Gastrocnemius medialis (tissue), 4 donors: Measurements from ENCODE around the gene UNC5CL. TPM values are rescaled to one million over a fixed set of nuclear protein-coding genes. Genes with fewer than 3 reads are reported as not detected.

Experiments used
- ATAC-seq, 2 donors: fragments of 150-250 bp; one replicate each; pipeline ENCODE4 v1.9.1; 2016
- DNase-seq, 2 donors: peaks; one replicate each; pipeline ENCODE4 v3.0.0-alpha.2; 2019
- H3K27ac ChIP-seq, 4 donors: fragments of 200-600 bp; sonication (generic); 1 replicate in 1 of 4; 2 replicates in 3 of 4; pipeline ENCODE4 v1.5.1; 2016 to 2018; ENCODE audit warnings: mild to moderate bottlenecking in 2 of 4, moderate library complexity in 1 of 4
- H3K27me3 ChIP-seq, 3 donors: fragments of 200-600 bp; sonication (generic) in 2 of 3; 1 replicate in 1 of 3; 2 replicates in 2 of 3; pipeline versions ENCODE4 v1.5.1 to v1.6.0; 2016 to 2019; ENCODE audit warnings: mild to moderate bottlenecking in 1 of 3, moderate library complexity in 1 of 3
- H3K36me3 ChIP-seq, 2 donors: fragments of 200-600 bp; sonication (generic) in 1 of 2; one replicate each; pipeline ENCODE4 v1.5.1; 2017 to 2018
- H3K4me1 ChIP-seq, 2 donors: fragments of 200-600 bp; sonication (generic) in 1 of 2; one replicate each; pipeline ENCODE4 v1.5.1; 2016 to 2017; ENCODE audit warnings: mild to moderate bottlenecking in 2 of 2
- H3K4me3 ChIP-seq, 4 donors: fragments of 200-600 bp; sonication (generic) in 3 of 4; 1 replicate in 1 of 4; 2 replicates in 3 of 4; pipeline ENCODE4 v1.5.1; 2016 to 2019; ENCODE audit warnings: mild to moderate bottlenecking in 2 of 4
- H3K9me3 ChIP-seq, 3 donors: fragments of 200-600 bp; sonication (generic) in 2 of 3; 1 replicate in 1 of 3; 2 replicates in 2 of 3; pipeline ENCODE4 v1.5.1; 2016 to 2019
- POLR2A ChIP-seq, 2 donors: fragments of 450-650 bp; IDR thresholded peaks; one replicate each; pipeline ENCODE4 v1.6.1; 2017; ENCODE audit warnings: antibody characterized with exemption in 2 of 2, mild to moderate bottlenecking in 2 of 2, moderate library complexity in 2 of 2
- in situ Hi-C, 4 donors: fragments of 200-750 bp; cut with MboI; loops; one replicate each; pipeline versions ENCODE4 v1.15.0 to v1.8.0; 2017; ENCODE audit warnings: low sequenced_read_pairs in 4 of 4
- intact Hi-C: fragments of 100-400 bp; cut with DNase I; formaldehyde crosslinking; loops from one replicate; pipeline ENCODE4 v1.15.1; 2023; ENCODE audit warnings: low total_unique reads
- total RNA-seq, 4 donors: library from RNA; depleted of rRNA; stranded (reverse); fragments of >200 nt; gene quantifications; one replicate each; pipeline versions ENCODE4 v1.1.0 to v1.2.3, GENCODE V29; 2016
- TF ChIP-seq, protein P1 (sequence below), 5 experiments: fragments of 450-650 bp in 3 of 5; fragments of 200-600 bp in 2 of 5; sonication (generic) in 2 of 5; IDR thresholded peaks in 4 of 5; conservative IDR thresholded peaks in 1 of 5; 1 replicate in 4 of 5; 2 replicates in 1 of 5; pipeline ENCODE4 v1.5.1; 2016 to 2019; ENCODE audit warnings: antibody characterized with exemption in 5 of 5, mild to moderate bottlenecking in 3 of 5, moderate library complexity in 3 of 5

Gene UNC5CL
- total RNA-seq, 4 donors from 2014 or later: 0.20 to 0.52 (median 0.29) TPM

- intact Hi-C loops (no loop called here), in situ Hi-C loops (no loop called here)
- no peaks in the 10 kb centered on the region for H3K27me3 ChIP-seq
- no peak for ATAC-seq
- no peak for TF ChIP-seq POLR2A (IDR thresholded peaks at IDR 0.05)
- TF ChIP-seq, protein P1, sequence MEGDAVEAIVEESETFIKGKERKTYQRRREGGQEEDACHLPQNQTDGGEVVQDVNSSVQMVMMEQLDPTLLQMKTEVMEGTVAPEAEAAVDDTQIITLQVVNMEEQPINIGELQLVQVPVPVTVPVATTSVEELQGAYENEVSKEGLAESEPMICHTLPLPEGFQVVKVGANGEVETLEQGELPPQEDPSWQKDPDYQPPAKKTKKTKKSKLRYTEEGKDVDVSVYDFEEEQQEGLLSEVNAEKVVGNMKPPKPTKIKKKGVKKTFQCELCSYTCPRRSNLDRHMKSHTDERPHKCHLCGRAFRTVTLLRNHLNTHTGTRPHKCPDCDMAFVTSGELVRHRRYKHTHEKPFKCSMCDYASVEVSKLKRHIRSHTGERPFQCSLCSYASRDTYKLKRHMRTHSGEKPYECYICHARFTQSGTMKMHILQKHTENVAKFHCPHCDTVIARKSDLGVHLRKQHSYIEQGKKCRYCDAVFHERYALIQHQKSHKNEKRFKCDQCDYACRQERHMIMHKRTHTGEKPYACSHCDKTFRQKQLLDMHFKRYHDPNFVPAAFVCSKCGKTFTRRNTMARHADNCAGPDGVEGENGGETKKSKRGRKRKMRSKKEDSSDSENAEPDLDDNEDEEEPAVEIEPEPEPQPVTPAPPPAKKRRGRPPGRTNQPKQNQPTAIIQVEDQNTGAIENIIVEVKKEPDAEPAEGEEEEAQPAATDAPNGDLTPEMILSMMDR (IDR thresholded peaks at IDR 0.05 in 4 of 5, conservative IDR thresholded peaks at IDR 0.05 in 1 of 5): no peak
- H3K4me3 ChIP-seq: no peak overlapping the region
- H3K9me3 ChIP-seq: no peaks in the 10 kb centered on the region
- H3K27ac ChIP-seq: no peak overlapping the region
- H3K4me1 ChIP-seq: no peaks in the 10 kb centered on the region
- no peaks in the 10 kb centered on the region for H3K36me3 ChIP-seq
- DNase-seq: no peak
Observed at GRCh38 chr6:40983752-40984151, 55.3 kb downstream of the UNC5CL start.

DNA sequence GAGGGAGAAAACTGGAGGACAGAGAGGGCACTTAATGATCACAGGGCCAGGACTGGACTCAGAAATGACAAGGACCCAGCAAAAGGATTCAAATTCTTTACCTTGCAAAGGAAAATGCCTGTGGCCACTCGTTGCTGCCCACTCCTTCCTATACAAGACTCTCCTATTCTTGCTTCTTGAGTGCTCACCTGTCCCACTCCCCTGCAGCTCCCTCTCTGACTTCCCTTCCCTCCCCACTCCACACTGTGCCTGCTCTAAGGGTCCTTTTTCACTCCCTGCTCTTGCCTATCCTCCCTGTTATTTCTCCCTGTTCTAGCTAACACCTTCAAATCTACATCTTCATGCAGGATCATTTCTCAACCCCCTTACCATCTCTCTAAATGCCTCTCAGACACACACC, 56.1 kb downstream of the UNC5CL start:
- H3K27ac ChIP-seq: no peak overlapping the region
- H3K4me1 ChIP-seq: no peaks in the 10 kb centered on the region
- no peaks in the 10 kb centered on the region for H3K36me3 ChIP-seq
- DNase-seq (no peak), ATAC-seq (no peak)
- no peak for TF ChIP-seq POLR2A (IDR thresholded peaks at IDR 0.05)
- TF ChIP-seq, protein P1 (IDR thresholded peaks at IDR 0.05 in 4 of 5, conservative IDR thresholded peaks at IDR 0.05 in 1 of 5): no peak
- no peaks in the 10 kb centered on the region for H3K27me3 ChIP-seq
- no peak overlapping the region for H3K4me3 ChIP-seq
- in situ Hi-C loops: no loop called here
- no peaks in the 10 kb centered on the region for H3K9me3 ChIP-seq
- intact Hi-C loops: no loop called here

DNA sequence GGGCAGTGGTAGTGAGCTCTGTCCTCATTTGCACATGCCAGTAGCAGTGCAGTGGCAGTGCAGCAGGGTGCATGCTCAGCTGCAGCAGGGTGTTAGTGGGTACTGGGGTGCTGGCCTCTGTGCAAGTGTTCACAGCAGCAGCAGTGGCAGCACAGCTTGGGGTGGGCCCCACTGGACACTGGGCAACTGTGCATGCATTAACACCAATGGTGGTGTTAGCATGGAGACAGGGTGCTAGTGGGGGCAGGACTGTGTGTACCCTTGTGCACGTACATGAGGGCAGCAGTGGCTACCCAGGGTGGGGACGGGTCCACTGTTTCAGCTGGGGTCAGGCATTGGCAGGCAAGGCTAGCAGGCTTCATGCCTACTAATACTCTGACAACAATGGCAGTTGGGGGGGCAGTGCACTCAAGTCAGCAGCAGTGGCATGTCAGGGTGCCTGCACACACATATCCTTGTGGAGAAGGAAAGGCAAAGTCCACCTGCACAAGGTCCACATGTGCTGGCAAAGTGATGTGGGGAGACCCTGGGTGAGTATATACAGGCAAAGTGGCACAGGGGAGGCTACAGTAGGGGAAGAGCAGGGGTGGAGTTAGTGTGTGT, 60.2 kb downstream of the UNC5CL start:
- in situ Hi-C loops: no loop called here
- Histone ChIP-seq H3K27me3 (no peaks in the 10 kb centered on the region), H3K27ac (no peak overlapping the region), H3K9me3 (no peaks in the 10 kb centered on the region), H3K36me3 (no peaks in the 10 kb centered on the region), H3K4me1 (no peaks in the 10 kb centered on the region), H3K4me3 (no peak overlapping the region)
- DNase-seq: no peak
- TF ChIP-seq, protein P1 (IDR thresholded peaks at IDR 0.05 in 4 of 5, conservative IDR thresholded peaks at IDR 0.05 in 1 of 5): no peak
- TF ChIP-seq POLR2A (IDR thresholded peaks at IDR 0.05): no peak
- intact Hi-C loops: no loop called here
- no peak for ATAC-seq

- Histone ChIP-seq H3K4me3 (no peak overlapping the region), H3K4me1 (no peaks in the 10 kb centered on the region), H3K36me3 (no peaks in the 10 kb centered on the region), H3K27ac (no peak overlapping the region), H3K27me3 (no peaks in the 10 kb centered on the region), H3K9me3 (no peaks in the 10 kb centered on the region)
- intact Hi-C loops: no loop called here
- ATAC-seq (no peak), DNase-seq (no peak)
- in situ Hi-C loops: no loop called here
- TF ChIP-seq, protein P1 (IDR thresholded peaks at IDR 0.05 in 4 of 5, conservative IDR thresholded peaks at IDR 0.05 in 1 of 5): no peak
- no peak for TF ChIP-seq POLR2A (IDR thresholded peaks at IDR 0.05)
Observed at GRCh38 chr6:40977695-40978094, 61.3 kb downstream of the UNC5CL start.

GRCh38 chr6:40977085-40977484, 61.9 kb downstream of the UNC5CL start:
- intact Hi-C loops (no loop called here), in situ Hi-C loops (no loop called here)
- no peak for TF ChIP-seq POLR2A (IDR thresholded peaks at IDR 0.05)
- TF ChIP-seq, protein P1 (IDR thresholded peaks at IDR 0.05 in 4 of 5, conservative IDR thresholded peaks at IDR 0.05 in 1 of 5): no peak
- Histone ChIP-seq H3K4me3 (no peak overlapping the region), H3K27ac (no peak overlapping the region), H3K36me3 (no peaks in the 10 kb centered on the region), H3K9me3 (no peaks in the 10 kb centered on the region), H3K4me1 (no peaks in the 10 kb centered on the region), H3K27me3 (no peaks in the 10 kb centered on the region)
- no peak for ATAC-seq
- no peak for DNase-seq
